WERI-Rb-1 (cell line): Measurements from ENCODE around the gene PTPRN2.

Experiments
- DNase-seq: peaks from one replicate; pipeline ENCODE4 v3.0.0-alpha.2; 2020
- H3K27ac ChIP-seq: fragments of 250-450 bp; sonication (Bioruptor Pico); 2 replicates; pipeline ENCODE4 v1.5.1; 2020; ENCODE audit warnings: mild to moderate bottlenecking, moderate library complexity
- H3K27me3 ChIP-seq: fragments of 250-450 bp; sonication (Bioruptor Pico); 2 replicates; pipeline ENCODE4 v1.5.1; 2021; ENCODE audit warnings: mild to moderate bottlenecking, low read depth, moderate library complexity; ENCODE audit not compliant: insufficient read depth, severe bottlenecking
- H3K36me3 ChIP-seq: fragments of 250-450 bp; sonication (Bioruptor Pico); 2 replicates; pipeline ENCODE4 v1.5.1; 2020; ENCODE audit warnings: mild to moderate bottlenecking, moderate library complexity
- H3K4me3 ChIP-seq: 2 replicates; pipeline ENCODE4 v1.5.1; 2011; ENCODE audit warnings: low read depth, mild to moderate bottlenecking, control low read depth, low read length
- H3K9me3 ChIP-seq: fragments of 250-450 bp; sonication (Bioruptor Pico); 2 replicates; pipeline ENCODE4 v1.5.1; 2021; ENCODE audit warnings: mild to moderate bottlenecking, moderate library complexity; ENCODE audit not compliant: severe bottlenecking
- TF ChIP-seq, protein P1 (sequence below): IDR thresholded peaks from 2 replicates; pipeline ENCODE4 v1.5.1; 2011; ENCODE audit warnings: low read depth, mild to moderate bottlenecking, control low read depth, inconsistent platforms, low read length

The PTPRN2 gene

DNA sequence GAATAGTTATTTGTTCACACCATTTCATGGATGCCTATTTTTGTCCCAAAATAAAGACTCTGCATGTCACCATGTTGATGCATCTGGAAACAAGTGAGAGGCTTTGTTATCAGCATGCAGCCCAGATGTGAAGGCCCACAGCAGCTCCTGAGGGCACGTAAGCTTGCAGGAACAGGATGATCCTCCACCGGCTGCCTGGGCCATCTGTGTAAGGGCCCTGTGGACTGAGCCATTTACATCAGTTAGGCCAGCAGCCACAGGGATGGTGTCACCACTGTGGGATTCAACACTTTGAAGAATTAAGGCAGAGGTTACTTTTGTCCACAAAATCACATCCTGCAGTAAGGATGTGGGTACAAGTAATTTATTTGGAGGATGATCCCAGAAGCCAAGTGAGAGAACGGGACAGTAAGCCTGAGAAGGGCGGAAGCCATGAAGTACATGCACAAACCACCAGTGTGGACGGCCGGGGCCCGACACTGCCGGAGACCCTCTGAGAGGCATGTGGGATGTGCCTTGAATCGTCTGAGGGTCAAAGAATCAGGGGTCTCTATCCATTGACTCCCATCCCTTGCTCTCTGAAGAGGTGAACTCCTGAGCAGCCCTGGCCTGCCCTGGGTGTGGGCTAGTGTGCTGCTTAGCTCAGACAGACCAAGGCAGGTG, 641.1 kb downstream of the PTPRN2 start:
- TF ChIP-seq, protein P1, sequence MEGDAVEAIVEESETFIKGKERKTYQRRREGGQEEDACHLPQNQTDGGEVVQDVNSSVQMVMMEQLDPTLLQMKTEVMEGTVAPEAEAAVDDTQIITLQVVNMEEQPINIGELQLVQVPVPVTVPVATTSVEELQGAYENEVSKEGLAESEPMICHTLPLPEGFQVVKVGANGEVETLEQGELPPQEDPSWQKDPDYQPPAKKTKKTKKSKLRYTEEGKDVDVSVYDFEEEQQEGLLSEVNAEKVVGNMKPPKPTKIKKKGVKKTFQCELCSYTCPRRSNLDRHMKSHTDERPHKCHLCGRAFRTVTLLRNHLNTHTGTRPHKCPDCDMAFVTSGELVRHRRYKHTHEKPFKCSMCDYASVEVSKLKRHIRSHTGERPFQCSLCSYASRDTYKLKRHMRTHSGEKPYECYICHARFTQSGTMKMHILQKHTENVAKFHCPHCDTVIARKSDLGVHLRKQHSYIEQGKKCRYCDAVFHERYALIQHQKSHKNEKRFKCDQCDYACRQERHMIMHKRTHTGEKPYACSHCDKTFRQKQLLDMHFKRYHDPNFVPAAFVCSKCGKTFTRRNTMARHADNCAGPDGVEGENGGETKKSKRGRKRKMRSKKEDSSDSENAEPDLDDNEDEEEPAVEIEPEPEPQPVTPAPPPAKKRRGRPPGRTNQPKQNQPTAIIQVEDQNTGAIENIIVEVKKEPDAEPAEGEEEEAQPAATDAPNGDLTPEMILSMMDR, result no peak
- H3K27ac ChIP-seq, result no peak overlapping the region
- H3K9me3 ChIP-seq, result peaks cover 3% of the 10 kb centered on the region

DNA sequence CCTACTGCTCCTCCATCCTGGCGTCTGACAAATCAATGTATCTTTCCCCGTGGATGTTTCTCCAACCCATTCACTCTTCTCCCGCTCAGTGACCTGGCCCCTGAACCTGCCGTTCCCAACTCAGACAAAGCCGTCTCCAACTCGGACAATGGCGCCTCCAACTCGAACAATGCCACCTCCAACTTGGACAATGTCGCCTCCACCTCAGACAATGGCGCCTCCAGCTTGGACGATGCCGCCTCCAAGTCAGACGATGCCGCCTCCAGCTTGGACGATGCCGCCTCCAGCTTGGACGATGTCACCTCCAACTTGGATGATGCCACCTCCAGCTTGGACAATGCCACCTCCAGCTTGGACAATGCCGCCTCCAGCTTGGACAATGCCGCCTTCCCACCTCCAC, 642.2 kb downstream of the PTPRN2 start:
- Histone ChIP-seq H3K4me3 (no peak overlapping the region), H3K36me3 (no peaks in the 10 kb centered on the region), H3K27me3 (no peaks in the 10 kb centered on the region), H3K27ac (no peak overlapping the region), H3K9me3 (peaks cover 3% of the 10 kb centered on the region)
- DNase-seq, result no peak
- TF ChIP-seq, protein P1, result no peak

More for the DNA sequence above, 641.1 kb downstream of the PTPRN2 start:
- DNase-seq, result no peak
- no peaks in the 10 kb centered on the region for H3K36me3 ChIP-seq
- H3K27me3 ChIP-seq, result no peaks in the 10 kb centered on the region
- no peak overlapping the region for H3K4me3 ChIP-seq

DNA sequence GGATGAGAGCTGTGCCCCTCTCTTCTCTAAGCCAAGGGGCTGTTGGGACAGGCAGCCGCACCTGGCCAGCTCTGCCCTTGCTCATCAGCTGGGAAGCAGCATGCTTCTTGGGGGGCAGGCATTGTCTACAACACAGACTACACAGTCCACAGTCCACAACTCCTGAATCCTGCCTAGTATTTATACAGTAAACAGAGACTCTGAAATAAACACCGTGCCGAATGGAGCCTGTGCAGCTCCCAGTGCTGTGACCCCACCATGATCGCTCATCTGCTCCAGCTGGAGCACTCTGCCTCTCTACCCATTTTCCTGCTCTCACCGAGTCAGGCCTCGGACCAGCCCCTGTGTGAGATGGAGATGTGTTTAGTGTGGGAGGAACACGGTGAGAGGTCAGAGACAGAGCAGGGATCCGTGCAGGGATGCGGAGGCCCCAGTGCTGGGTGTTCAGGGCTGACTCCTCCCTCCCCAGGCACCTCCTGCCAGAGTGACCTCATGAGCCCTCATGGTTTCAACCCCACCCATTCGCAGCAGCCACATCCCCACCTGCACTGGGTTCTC, 642.8 kb downstream of the PTPRN2 start:
- no peaks in the 10 kb centered on the region for H3K36me3 ChIP-seq
- H3K9me3 ChIP-seq, result peaks cover 3% of the 10 kb centered on the region
- no peak overlapping the region for H3K4me3 ChIP-seq
- TF ChIP-seq, protein P1, result no peak
- no peaks in the 10 kb centered on the region for H3K27me3 ChIP-seq
- DNase-seq, result no peak
- no peak overlapping the region for H3K27ac ChIP-seq

DNA sequence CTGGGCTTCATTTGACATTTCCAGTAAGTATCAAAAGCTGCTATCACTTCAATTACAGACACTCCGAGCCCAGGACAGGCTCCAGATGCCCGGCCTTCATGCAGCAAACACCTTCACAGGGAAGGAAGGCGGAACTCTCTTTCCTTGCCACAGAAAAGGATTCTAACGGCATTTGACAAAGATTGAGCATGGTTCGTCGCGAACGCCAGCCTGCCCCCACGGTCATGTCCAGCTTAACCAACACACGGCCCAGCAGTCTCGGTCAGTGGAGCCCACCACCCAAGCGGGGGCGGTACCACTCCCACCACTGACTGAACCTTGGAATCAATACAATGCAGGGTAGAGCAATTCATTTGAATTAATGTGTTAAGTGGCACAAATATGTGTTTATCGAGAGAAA, 643.6 kb downstream of the PTPRN2 start:
- Histone ChIP-seq H3K4me3 (no peak overlapping the region), H3K36me3 (no peaks in the 10 kb centered on the region), H3K9me3 (peaks cover 3% of the 10 kb centered on the region), H3K27me3 (no peaks in the 10 kb centered on the region), H3K27ac (no peak overlapping the region)
- TF ChIP-seq, protein P1, result no peak
- DNase-seq, result no peak

DNA sequence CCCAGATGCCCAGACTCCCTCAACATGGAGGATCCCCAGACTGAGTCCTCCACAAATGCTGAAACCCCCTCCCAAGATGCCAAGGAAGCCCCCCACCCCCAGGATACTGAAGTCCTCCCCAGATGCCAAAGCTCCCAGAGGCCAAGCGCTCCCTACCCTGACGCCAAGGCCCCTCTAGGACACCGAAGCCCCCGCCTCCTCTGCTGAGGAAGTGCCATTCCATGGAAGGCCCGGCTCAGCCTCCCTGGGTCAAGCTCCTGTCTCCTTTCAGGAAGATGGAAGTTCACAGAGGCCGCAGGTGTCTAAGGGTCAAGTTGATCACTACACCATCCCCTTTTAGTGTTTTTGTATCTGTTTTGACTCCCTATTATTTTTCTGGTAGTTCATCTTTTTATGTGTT, 644.1 kb downstream of the PTPRN2 start:
- Histone ChIP-seq H3K27me3 (no peaks in the 10 kb centered on the region), H3K36me3 (no peaks in the 10 kb centered on the region), H3K4me3 (no peak overlapping the region), H3K27ac (no peak overlapping the region), H3K9me3 (peaks cover 3% of the 10 kb centered on the region)
- DNase-seq, result no peak
- TF ChIP-seq, protein P1, result no peak

DNA sequence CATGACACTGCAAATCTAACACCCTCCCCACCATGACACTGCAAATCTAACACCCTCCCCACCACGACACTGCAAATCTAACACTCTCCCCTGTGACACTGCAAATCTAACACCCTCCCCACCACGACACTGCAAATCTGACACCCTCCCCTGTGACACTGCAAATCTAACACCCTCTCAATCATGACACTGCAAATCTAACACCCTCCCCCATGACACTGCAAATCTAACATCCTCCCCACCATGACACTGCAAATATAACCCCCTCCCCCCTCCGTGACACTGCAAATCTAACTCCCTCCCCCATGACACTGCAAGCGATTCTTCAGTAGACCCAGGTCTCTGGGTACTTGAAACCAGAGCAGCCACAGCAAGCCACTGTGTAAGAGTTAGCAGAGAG, 646.4 kb downstream of the PTPRN2 start:
- Histone ChIP-seq H3K4me3 (no peak overlapping the region), H3K36me3 (no peaks in the 10 kb centered on the region), H3K9me3 (no peaks in the 10 kb centered on the region), H3K27me3 (no peaks in the 10 kb centered on the region), H3K27ac (no peak overlapping the region)
- no peak for DNase-seq
- TF ChIP-seq, protein P1, result no peak
